Osteoblast (primary cell): ENCODE data around the gene SELENOK. TPM values are rescaled to one million over a fixed set of nuclear protein-coding genes. Genes with fewer than 3 reads are reported as not detected.

Experiments
- DNase-seq: peaks from one replicate; pipeline ENCODE4 v3.0.0; 2011; ENCODE audit warnings: low spot score, mixed read lengths; ENCODE audit not compliant: insufficient read length; ENCODE audit errors: missing footprints
- H2AFZ ChIP-seq: 2 replicates; pipeline ENCODE4 v1.6.0; 2011; ENCODE audit warnings: mild to moderate bottlenecking, low read length
- H3K27ac ChIP-seq: 2 replicates; pipeline ENCODE4 v1.5.1; 2011; ENCODE audit warnings: mild to moderate bottlenecking, low read depth, low read length, moderate library complexity
- H3K27me3 ChIP-seq: 2 replicates; pipeline ENCODE4 v1.6.0; 2012; ENCODE audit warnings: mild to moderate bottlenecking, control low read depth, inconsistent platforms, low read length, moderate library complexity; ENCODE audit not compliant: insufficient read depth
- H3K36me3 ChIP-seq: 2 replicates; pipeline ENCODE4 v1.5.1; 2011; ENCODE audit warnings: mild to moderate bottlenecking, low read length, control low read depth, moderate library complexity; ENCODE audit not compliant: insufficient read depth
- H3K4me1 ChIP-seq: 2 replicates; pipeline ENCODE4 v1.5.1; 2011; ENCODE audit warnings: mild to moderate bottlenecking, low read length, control low read depth, moderate library complexity; ENCODE audit not compliant: insufficient read depth
- H3K4me2 ChIP-seq: 2 replicates; pipeline ENCODE4 v1.6.0; 2011; ENCODE audit warnings: mild to moderate bottlenecking, low read length; ENCODE audit not compliant: insufficient read depth
- H3K4me3 ChIP-seq: fragments of 200-600 bp; sonication (generic); 3 replicates; pipeline ENCODE4 v1.5.1; 2012; ENCODE audit warnings: mild to moderate bottlenecking, low read length, inconsistent platforms; ENCODE audit not compliant: insufficient read depth
- H3K79me2 ChIP-seq: 2 replicates; pipeline ENCODE4 v1.6.0; 2012; ENCODE audit warnings: mild to moderate bottlenecking, low read length, control low read depth, inconsistent platforms; ENCODE audit not compliant: insufficient read depth
- H3K9me3 ChIP-seq: 2 replicates; pipeline ENCODE4 v1.5.1; 2011; ENCODE audit warnings: low read depth, low read length, control low read depth
- H4K20me1 ChIP-seq: 2 replicates; pipeline ENCODE4 v1.6.0; 2012; ENCODE audit warnings: mild to moderate bottlenecking, low read length, control low read depth; ENCODE audit not compliant: insufficient read depth
- total RNA-seq: library from RNA; depleted of rRNA; stranded (reverse); fragments of >200 nt; gene quantifications from 2 replicates; pipeline ENCODE4 v1.2.3, GENCODE V29; 2012
- TF ChIP-seq, protein P1 (sequence below): IDR thresholded peaks from 2 replicates; pipeline ENCODE4 v1.5.1; 2011; ENCODE audit warnings: mild to moderate bottlenecking, low read depth, low read length, moderate library complexity; ENCODE audit errors: extremely low read depth

Gene SELENOK
- total RNA-seq, 1 donor, result 13.4 TPM

DNA sequence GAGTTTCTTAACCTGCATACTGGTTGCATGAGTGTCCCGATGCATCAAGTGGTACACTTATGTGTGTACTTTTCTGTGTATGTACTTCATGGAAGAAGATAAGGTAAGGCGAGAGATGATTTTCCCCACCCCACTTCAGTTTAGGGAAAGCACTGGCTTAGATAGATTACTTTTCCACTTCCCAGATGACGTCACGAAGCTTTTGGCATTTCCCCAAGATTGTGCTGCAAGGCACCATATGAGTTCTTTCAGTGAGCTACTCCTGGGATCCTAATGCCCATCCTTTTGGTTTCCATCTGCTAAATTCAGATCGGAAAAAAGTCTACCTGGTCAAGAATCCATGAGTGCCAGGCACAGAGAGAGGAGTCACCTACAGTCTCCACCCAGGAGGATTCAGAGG lies 40.8 kb downstream of the SELENOK start:
- Histone ChIP-seq H3K4me2 (no peak overlapping the region), H3K9me3 (no peaks in the 10 kb centered on the region), H3K36me3 (no peaks in the 10 kb centered on the region), H3K79me2 (no peaks in the 10 kb centered on the region), H3K4me3 (no peak overlapping the region), H3K4me1 (peaks cover 4% of the 10 kb centered on the region), H3K27ac (no peak overlapping the region), H2AFZ (no peak overlapping the region), H3K27me3 (peaks cover 28% of the 10 kb centered on the region), H4K20me1 (no peaks in the 10 kb centered on the region)
- TF ChIP-seq, protein P1, sequence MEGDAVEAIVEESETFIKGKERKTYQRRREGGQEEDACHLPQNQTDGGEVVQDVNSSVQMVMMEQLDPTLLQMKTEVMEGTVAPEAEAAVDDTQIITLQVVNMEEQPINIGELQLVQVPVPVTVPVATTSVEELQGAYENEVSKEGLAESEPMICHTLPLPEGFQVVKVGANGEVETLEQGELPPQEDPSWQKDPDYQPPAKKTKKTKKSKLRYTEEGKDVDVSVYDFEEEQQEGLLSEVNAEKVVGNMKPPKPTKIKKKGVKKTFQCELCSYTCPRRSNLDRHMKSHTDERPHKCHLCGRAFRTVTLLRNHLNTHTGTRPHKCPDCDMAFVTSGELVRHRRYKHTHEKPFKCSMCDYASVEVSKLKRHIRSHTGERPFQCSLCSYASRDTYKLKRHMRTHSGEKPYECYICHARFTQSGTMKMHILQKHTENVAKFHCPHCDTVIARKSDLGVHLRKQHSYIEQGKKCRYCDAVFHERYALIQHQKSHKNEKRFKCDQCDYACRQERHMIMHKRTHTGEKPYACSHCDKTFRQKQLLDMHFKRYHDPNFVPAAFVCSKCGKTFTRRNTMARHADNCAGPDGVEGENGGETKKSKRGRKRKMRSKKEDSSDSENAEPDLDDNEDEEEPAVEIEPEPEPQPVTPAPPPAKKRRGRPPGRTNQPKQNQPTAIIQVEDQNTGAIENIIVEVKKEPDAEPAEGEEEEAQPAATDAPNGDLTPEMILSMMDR, result no peak
- DNase-seq, result no peak

DNA sequence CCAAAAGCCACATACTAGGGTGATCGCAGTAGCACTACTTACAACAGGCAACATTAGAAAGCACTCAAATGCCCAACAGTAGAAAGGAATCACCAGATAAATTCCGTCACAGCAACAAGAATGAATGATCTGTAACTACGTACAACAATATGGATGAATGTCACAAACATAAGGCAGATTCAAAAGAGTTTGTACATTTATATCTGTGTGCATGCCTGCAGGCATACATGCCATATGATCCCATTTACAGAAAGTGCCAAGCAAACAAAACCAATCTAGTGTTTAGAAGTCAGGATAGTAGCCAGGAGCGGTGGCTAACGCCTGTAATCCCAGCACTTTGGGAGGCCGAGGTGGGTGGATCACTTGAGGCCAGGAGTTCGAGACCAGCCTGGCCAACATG lies 41.7 kb downstream of the SELENOK start:
- no peak overlapping the region for H3K27ac ChIP-seq
- no peak overlapping the region for H3K4me3 ChIP-seq
- peaks cover 4% of the 10 kb centered on the region for H3K4me1 ChIP-seq
- H3K4me2 ChIP-seq, result no peak overlapping the region
- no peak for DNase-seq
- no peaks in the 10 kb centered on the region for H3K36me3 ChIP-seq
- no peak overlapping the region for H2AFZ ChIP-seq
- H4K20me1 ChIP-seq, result no peaks in the 10 kb centered on the region
- no peaks in the 10 kb centered on the region for H3K79me2 ChIP-seq
- peaks cover 35% of the 10 kb centered on the region for H3K27me3 ChIP-seq
- H3K9me3 ChIP-seq, result no peaks in the 10 kb centered on the region
- TF ChIP-seq, protein P1, result no peak

DNA sequence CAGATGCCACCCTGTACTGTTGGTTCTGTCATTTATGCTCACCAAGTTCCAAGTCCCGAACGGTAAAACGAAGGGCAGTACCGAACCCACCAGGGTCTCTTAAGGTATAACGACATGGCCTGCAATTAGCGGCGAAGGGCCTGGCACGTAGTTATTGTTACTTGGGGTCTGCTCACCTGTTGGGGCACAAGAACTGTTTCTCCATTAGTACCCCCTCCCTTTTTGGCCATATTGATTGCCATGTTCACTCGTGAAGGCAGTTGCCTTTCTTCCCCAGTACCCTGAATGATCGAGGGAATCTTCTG lies 44.9 kb downstream of the SELENOK start:
- Histone ChIP-seq H3K4me3 (no peak overlapping the region), H3K79me2 (no peaks in the 10 kb centered on the region), H2AFZ (no peak overlapping the region), H3K27me3 (peaks cover 38% of the 10 kb centered on the region), H3K9me3 (no peaks in the 10 kb centered on the region), H4K20me1 (no peaks in the 10 kb centered on the region), H3K4me2 (peak overlapping the region; percentile 83), H3K4me1 (peaks cover 4% of the 10 kb centered on the region), H3K36me3 (no peaks in the 10 kb centered on the region), H3K27ac (no peak overlapping the region)
- DNase-seq, result no peak
- TF ChIP-seq, protein P1, result no peak

DNA sequence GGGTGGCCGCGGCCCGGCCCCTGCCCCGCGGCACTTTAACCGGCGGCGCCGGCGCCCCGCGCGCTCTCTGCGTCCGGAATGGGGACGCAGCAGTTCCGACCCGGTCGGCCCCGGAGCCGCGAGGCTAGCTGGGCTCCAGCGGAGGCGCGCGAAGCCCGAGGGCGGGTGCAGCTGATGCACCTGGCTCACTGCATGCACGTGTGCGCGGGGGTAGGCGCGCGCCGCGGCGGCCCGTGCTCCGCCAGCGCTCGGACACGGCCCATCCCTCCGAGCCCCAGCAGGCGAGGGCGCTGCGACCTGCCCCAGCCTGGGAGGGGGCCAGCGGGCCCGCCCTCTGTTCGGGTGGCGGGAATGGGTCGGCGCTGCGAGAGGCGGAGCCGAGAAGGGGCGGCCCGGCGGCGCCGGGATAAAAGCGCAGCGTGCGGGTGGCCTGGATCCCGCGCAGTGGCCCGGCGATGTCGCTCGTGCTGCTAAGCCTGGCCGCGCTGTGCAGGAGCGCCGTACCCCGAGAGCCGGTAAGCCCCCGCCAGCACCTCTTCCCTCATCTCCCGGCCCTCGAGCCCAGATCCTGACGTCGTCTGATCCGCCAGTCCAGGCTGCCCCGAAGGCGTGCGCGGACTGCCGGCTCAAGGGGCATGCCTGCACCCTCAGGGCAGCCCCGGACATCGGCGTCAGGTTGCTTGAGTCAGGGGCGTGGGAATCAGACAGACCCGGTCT lies 45.4 kb downstream of the SELENOK start, which contains the start of the genes CHDH and IL17RB:
Gene CHDH, minus strand, starts transcription at position 286 of the 717 bp plus-strand sequence. CDS start 22,411 bp downstream, outside the sequence.
Gene IL17RB, plus strand, starts transcription at position 435 of the 717 bp plus-strand sequence. Its CDS starts 21 bp downstream, at position 456.
- Histone ChIP-seq H3K4me1 (peaks cover 4% of the 10 kb centered on the region), H2AFZ (peak within 1 kb of the TSS; percentile 88), H3K36me3 (no peaks in the 10 kb centered on the region), H3K27ac (no peak within 1 kb of the TSS), H3K27me3 (peaks cover 38% of the 10 kb centered on the region), H3K4me3 (peak within 1 kb of the TSS; percentile 73), H3K4me2 (peak within 1 kb of the TSS; percentile 83), H3K9me3 (no peaks in the 10 kb centered on the region), H4K20me1 (no peaks in the 10 kb centered on the region), H3K79me2 (no peaks in the 10 kb centered on the region)
- peak; percentile 82 for DNase-seq
- TF ChIP-seq, protein P1, result no peak
